Fibroblast of mammary gland (primary cell): ENCODE results near the gene ZKSCAN2.

Experiments
- DNase-seq: peaks from one replicate; pipeline ENCODE4 v3.0.0-alpha.2; 2010; ENCODE audit warnings: low read depth
- H3K4me3 ChIP-seq: 2 replicates; pipeline ENCODE4 v1.5.1; 2011; ENCODE audit warnings: low read depth, mild to moderate bottlenecking, low read length, moderate library complexity; ENCODE audit not compliant: control insufficient read depth
- TF ChIP-seq, protein P1 (sequence below): conservative IDR thresholded peaks from 2 replicates; pipeline ENCODE4 v1.5.1; 2011; ENCODE audit warnings: low read depth, low read length, inconsistent platforms; ENCODE audit not compliant: control insufficient read depth, insufficient read depth

ZKSCAN2 gene

DNA sequence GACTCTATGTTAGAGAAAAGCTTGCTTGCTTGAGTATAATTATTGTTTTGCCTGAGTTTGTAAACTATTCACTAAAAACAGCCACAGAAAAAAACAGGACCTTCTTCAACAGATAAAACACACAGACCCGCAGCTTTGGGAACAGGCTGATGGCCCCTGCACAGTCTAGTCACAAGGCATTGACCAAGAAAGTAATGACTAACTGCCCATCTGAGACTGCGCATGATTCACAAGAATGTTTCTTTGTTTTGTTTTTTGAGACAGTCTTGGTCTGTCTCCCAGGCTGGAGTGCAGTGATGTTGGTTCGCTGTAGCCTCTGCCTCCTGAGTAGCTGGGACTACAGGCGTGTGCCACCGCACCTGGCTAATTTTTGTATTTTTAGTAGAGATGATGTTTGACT is 2.8 kb upstream of the ZKSCAN2 start:
- TF ChIP-seq, protein P1, sequence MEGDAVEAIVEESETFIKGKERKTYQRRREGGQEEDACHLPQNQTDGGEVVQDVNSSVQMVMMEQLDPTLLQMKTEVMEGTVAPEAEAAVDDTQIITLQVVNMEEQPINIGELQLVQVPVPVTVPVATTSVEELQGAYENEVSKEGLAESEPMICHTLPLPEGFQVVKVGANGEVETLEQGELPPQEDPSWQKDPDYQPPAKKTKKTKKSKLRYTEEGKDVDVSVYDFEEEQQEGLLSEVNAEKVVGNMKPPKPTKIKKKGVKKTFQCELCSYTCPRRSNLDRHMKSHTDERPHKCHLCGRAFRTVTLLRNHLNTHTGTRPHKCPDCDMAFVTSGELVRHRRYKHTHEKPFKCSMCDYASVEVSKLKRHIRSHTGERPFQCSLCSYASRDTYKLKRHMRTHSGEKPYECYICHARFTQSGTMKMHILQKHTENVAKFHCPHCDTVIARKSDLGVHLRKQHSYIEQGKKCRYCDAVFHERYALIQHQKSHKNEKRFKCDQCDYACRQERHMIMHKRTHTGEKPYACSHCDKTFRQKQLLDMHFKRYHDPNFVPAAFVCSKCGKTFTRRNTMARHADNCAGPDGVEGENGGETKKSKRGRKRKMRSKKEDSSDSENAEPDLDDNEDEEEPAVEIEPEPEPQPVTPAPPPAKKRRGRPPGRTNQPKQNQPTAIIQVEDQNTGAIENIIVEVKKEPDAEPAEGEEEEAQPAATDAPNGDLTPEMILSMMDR, result no peak
- no peak overlapping the region for H3K4me3 ChIP-seq
- DNase-seq, result peak; percentile 59

DNA sequence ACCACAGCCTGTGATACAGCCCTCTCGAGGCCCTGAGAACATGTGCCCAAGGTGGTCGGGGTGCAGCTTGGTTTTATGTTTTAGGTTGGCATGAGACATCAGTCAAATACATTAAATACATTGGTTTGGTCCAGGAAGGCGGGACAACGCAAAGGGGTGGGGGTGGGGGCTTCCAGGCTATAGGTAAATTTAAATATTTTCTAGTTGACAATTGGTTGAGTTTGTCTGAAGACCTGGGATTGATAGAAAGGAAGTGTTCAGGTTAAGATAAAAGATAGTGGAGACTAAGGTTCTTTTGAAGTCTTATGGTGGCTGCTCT is 1.2 kb upstream of the ZKSCAN2 start:
- TF ChIP-seq, protein P1, result no peak
- peak overlapping the region; percentile 66 for H3K4me3 ChIP-seq
- no peak for DNase-seq

DNA sequence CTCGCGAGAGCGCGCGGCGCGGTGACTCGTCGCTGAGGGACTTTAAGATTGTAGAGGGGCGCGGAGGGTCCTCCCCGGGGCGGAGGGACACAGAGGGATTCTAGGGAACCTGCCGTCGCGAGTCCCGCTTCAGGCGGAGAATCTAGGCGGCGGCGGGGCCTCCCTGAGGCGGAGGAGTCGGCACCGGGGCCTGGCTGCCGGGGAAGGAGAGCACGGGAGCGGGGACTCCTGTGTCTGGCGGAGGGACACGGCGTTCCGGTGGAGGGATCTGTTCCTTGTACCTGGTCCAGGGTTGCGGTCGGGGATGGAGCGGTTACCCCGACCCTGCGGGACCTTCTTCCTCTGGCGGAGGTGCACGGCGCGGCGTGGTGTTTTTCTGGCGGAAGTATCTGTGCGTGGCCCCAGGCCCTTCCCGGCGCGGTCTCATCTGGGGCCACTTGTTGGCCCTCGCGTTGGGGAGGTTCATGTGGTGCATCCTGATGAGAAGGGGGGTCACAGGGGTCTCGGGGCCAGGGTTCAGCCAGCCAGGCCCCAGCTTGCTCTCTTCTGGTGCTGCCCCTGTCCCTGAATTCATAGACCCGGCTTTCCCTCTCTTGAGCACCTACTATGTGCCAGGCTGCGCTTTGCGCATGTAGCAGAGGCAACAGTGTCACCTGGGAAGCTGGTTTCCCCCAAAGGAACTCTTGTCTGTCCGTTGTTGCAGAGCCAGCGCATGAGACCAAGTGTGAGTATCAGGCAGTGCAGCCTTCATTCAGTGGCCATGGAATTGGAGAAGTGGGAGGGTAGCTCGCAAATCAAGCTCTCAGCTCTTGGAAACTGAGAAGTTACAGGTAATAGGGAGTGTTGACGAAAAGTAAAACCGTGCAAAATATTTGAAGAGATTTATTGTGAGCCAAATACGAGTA is 563 bp upstream of the ZKSCAN2 start:
- TF ChIP-seq, protein P1, result no peak
- H3K4me3 ChIP-seq, result peak overlapping the region; percentile 66
- peak; percentile 81 for DNase-seq

DNA sequence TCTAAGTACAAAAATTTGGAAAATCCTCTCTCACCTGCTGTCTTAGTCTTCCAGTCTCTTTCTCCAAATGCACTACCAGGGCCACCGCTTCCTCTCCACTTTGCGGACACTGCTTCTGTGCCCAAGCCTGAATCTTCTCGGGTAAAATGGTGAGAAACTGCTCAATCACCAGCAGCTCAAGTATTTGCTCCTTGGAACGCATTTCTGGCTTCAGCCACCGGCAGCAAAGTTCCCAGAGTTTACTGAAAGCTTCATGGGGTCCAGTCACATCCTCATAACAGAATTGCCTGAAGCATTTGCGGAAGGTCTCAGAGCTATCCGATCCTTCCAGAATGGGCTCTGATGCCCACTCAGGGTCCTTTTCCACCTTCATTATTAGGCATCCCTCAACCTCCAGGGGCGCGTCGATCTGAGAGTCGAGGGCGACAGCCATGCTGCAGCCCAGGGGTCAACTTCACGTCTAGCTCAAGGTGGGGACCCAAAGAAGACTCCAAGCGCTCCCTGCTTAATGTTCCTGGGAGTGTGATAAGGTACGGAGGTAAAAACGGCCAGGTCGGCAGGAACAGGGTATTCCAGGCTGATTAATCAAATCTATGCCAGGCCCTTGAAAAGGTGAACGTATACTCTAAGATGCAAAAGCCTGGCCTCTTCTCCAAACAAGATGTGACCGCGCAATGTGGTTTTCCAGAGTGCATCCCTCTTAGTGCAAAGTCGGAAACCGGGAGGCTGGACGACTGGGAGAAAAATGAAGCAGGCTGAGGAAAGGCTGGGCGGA is 763 bp downstream of the ZKSCAN2 start:
- no peak for DNase-seq
- TF ChIP-seq, protein P1, result no peak
- H3K4me3 ChIP-seq, result peak overlapping the region; percentile 66

DNA sequence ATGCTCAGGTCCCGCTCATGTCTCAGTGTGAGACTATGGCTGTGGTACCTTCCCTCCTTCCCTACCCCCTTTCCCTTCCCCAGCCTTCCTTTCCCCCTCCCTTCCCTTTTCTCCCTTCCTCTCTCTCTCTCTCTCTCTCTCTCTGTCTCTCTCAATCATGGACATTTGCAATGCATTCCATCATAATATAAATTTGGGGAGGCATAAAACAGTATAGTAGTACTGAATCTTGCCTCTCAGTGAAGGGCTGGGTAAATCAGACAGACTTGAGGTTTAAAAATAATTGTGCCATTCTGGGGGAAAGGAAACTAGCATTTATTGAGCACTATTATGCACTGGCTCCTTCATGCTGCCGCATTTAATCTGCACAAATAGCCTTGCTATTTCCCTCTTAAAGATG is 4.3 kb downstream of the ZKSCAN2 start:
- no peak for DNase-seq
- no peak overlapping the region for H3K4me3 ChIP-seq
- TF ChIP-seq, protein P1, result no peak

DNA sequence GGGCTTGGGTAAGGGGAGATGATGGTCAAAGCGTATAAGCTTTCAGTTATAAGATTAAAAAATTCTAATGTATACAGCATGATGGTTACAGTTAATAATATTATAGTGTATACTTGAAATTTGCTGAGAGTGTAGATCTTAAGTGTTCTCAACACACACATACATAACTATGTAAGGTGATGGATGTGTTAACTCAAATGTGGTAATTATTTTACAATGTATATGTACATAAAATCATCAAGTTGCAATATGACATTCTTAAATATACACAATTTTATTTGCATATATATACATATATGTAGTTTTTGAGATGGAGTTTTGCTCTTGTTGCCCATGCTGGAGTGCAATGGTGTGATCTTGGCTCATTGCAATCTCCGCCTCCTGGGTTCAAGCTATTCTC is 7.2 kb downstream of the ZKSCAN2 start:
- no peak overlapping the region for H3K4me3 ChIP-seq
- TF ChIP-seq, protein P1, result no peak
- no peak for DNase-seq
